T-helper 1 cell treated with Interleukin-12 subunit alpha and Interleukin-12 subunit beta and Interleukin-4 antibody, amounts not matched to agents 30 ng/mL and 1 ng/mL, for 36 hours (primary cell): ENCODE measurements around the gene CASK. TPM values are rescaled to one million over a fixed set of nuclear protein-coding genes. Genes with fewer than 3 reads are reported as not detected.

Experiments used
- intact Hi-C: fragments of 100-400 bp; cut with micrococcal nuclease; formaldehyde crosslinking; loops from one replicate; pipeline ENCODE4 v1.15.1; 2024
- total RNA-seq: library from RNA; stranded (reverse); gene quantifications from 2 replicates; pipeline ENCODE4 v1.2.3, GENCODE V29; 2022

CASK gene
- 36.5 and 38.2 TPM in 2 replicates for total RNA-seq

GRCh38 chrX:41923211-41923977 is at the start of gene CASK:
Gene CASK (minus strand): TSS chrX:41923554. CDS start chrX:41922988, 566 bp downstream.
- intact Hi-C loops: loop anchor here (2.0 to 10.0 kb wide), 8 partner anchors 125 to 1189 kb away; partner anchors contain the start of genes DDX3X, MED14, NYX and USP9X

GRCh38 chrX:41971346-41971745 is 48.0 kb upstream of the CASK start:
- intact Hi-C loops: no loop called here

- intact Hi-C loops: no loop called here
Observed at GRCh38 chrX:41970419-41970818, 47.1 kb upstream of the CASK start.

- intact Hi-C loops: no loop called here
Observed at GRCh38 chrX:41963348-41963747, 40.0 kb upstream of the CASK start.

GRCh38 chrX:41960142-41960541 is 36.8 kb upstream of the CASK start:
- intact Hi-C loops: no loop called here

- intact Hi-C loops: no loop called here
Observed at GRCh38 chrX:41958861-41959260, 35.5 kb upstream of the CASK start.

- intact Hi-C loops: no loop called here
Observed at GRCh38 chrX:41956027-41956426, 32.7 kb upstream of the CASK start.

- intact Hi-C loops: no loop called here
Observed at GRCh38 chrX:41952102-41952501, 28.7 kb upstream of the CASK start.

GRCh38 chrX:41946989-41947612 is 23.7 kb upstream of the CASK start:
- intact Hi-C loops: no loop called here

GRCh38 chrX:41946235-41946634 is 22.9 kb upstream of the CASK start:
- intact Hi-C loops: no loop called here

GRCh38 chrX:41935832-41936231 is 12.5 kb upstream of the CASK start:
- intact Hi-C loops: no loop called here

GRCh38 chrX:41933546-41933945 is 10.2 kb upstream of the CASK start:
- intact Hi-C loops: no loop called here

GRCh38 chrX:41932885-41933284 is 9.5 kb upstream of the CASK start:
- intact Hi-C loops: no loop called here

- intact Hi-C loops: no loop called here
Observed at GRCh38 chrX:41931591-41931990, 8.2 kb upstream of the CASK start.

GRCh38 chrX:41923978-41924683 is 777 bp upstream of the CASK start:
- intact Hi-C loops: loop anchor here (1.0 to 10.0 kb wide), 9 partner anchors 125 to 1189 kb away; partner anchors contain the start of genes DDX3X, MED14, NYX and USP9X

GRCh38 chrX:41922431-41923151 is 763 bp downstream of the CASK start:
- intact Hi-C loops: loop anchor here (1.0 to 10.0 kb wide), 10 partner anchors 13 to 1188 kb away; partner anchors contain the start of genes DDX3X, MED14, NYX and USP9X

GRCh38 chrX:41921492-41922430 is 1.6 kb downstream of the CASK start:
- intact Hi-C loops: loop anchor here (1.0 to 10.0 kb wide), 10 partner anchors 12 to 1187 kb away; partner anchors contain the start of genes DDX3X, MED14, NYX and USP9X

GRCh38 chrX:41919870-41920269 is 3.5 kb downstream of the CASK start:
- intact Hi-C loops: loop anchor here (5.0 to 10.0 kb wide), 6 partner anchors 187 to 1185 kb away; partner anchors contain the start of genes DDX3X, MED14 and NYX

- intact Hi-C loops: no loop called here
Observed at GRCh38 chrX:41917517-41917916, 5.8 kb downstream of the CASK start.

GRCh38 chrX:41913476-41913875 is 9.9 kb downstream of the CASK start:
- intact Hi-C loops: no loop called here
